Measurements from ENCODE around the gene KLHL25.
A peak's percentile ranks its signal among the peaks of the same experiment; 100 is the strongest.

KLHL25 gene

GRCh38 chr15:85792102-85792731 lies 2.5 kb downstream of the KLHL25 start:
- Histone ChIP-seq H3K36me3 (ENCODE audit: control insufficient read depth, insufficient read depth, low read length) (no peaks in the 10 kb centered on the region), H3K27me3 (replicated peaks; ENCODE audit: control insufficient read depth, insufficient read depth, low read length, poor library complexity, severe bottlenecking) (no peaks in the 10 kb centered on the region), H3K4me1 (ENCODE audit: control insufficient read depth, insufficient read depth, low read length, poor library complexity, severe bottlenecking) (peaks cover 23% of the 10 kb centered on the region), H3K4me3 (ENCODE audit: insufficient read depth, low read depth, low read length, poor library complexity, severe bottlenecking) (no peak overlapping the region), H3K9me3 (ENCODE audit: control insufficient read depth, low read length) (no peaks in the 10 kb centered on the region), H3K27ac (ENCODE audit: insufficient read depth, low read length, poor library complexity, severe bottlenecking) (no peak overlapping the region)
- no peak for DNase-seq

GRCh38 chr15:85789496-85789875 lies 5.2 kb downstream of the KLHL25 start:
- H3K4me1 ChIP-seq (ENCODE audit: control insufficient read depth, insufficient read depth, low read length, poor library complexity, severe bottlenecking), result peaks cover 34% of the 10 kb centered on the region
- no peak for DNase-seq
- H3K27me3 ChIP-seq (replicated peaks; ENCODE audit: control insufficient read depth, insufficient read depth, low read length, poor library complexity, severe bottlenecking), result no peaks in the 10 kb centered on the region
- no peak overlapping the region for H3K27ac ChIP-seq (ENCODE audit: insufficient read depth, low read length, poor library complexity, severe bottlenecking)
- no peak overlapping the region for H3K4me3 ChIP-seq (ENCODE audit: insufficient read depth, low read depth, low read length, poor library complexity, severe bottlenecking)
- no peaks in the 10 kb centered on the region for H3K9me3 ChIP-seq (ENCODE audit: control insufficient read depth, low read length)
- no peaks in the 10 kb centered on the region for H3K36me3 ChIP-seq (ENCODE audit: control insufficient read depth, insufficient read depth, low read length)

- Histone ChIP-seq H3K9me3 (ENCODE audit: control insufficient read depth, low read length) (no peaks in the 10 kb centered on the region), H3K36me3 (ENCODE audit: control insufficient read depth, insufficient read depth, low read length) (no peaks in the 10 kb centered on the region), H3K4me1 (ENCODE audit: control insufficient read depth, insufficient read depth, low read length, poor library complexity, severe bottlenecking) (peaks cover 35% of the 10 kb centered on the region), H3K27me3 (replicated peaks; ENCODE audit: control insufficient read depth, insufficient read depth, low read length, poor library complexity, severe bottlenecking) (no peaks in the 10 kb centered on the region), H3K4me3 (ENCODE audit: insufficient read depth, low read depth, low read length, poor library complexity, severe bottlenecking) (no peak overlapping the region), H3K27ac (ENCODE audit: insufficient read depth, low read length, poor library complexity, severe bottlenecking) (no peak overlapping the region)
- DNase-seq, result no peak
Observed at GRCh38 chr15:85788771-85789495, 5.8 kb downstream of the KLHL25 start.

- H3K4me3 ChIP-seq (ENCODE audit: insufficient read depth, low read depth, low read length, poor library complexity, severe bottlenecking), result no peak overlapping the region
Observed at GRCh38 chr15:85786781-85787114, 8.0 kb downstream of the KLHL25 start.

DNA sequence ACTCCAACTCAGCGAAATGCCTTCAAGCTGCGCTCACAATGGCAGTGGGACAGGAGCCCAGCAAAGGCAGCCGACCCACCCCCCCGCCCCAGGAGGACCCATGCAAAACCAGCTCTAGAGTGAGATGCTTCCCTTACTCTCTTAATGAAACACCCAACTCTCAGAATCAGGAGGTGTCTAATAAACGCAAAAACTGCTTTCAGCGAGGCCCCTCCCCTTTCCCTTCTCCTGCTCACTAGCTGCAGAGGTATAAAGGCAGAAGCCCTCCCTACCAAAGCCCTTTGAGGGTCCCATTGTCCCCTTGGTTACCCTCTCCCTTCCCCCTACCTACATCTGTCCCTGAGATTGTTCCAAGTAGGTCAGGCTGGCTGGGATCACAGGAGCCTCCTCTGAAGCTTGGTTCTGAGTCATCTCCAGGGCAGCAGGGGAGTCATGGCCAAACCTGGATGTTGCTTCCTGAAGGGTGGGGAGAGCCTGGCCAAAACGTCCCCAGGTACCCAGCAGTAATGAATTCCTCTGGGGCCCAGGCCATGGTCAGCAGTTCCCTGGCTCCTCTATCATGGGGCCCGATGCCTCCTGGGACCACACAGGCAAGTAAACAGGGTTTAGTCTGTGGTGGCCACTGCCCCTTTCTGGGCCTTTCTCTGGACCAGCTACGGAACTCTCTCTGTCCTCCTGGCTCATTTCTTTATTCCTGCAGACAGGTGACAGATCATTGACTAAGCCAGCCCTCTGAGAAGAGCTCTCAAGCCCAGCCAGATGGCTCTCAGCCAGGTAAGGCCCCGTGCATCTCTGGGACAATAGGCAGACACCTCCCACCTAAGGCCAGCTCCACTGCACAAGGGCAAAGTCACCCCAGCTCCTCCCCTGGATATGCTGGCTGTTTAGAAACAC lies 8.6 kb downstream of the KLHL25 start:
- DNase-seq, result no peak
- H3K27ac ChIP-seq (ENCODE audit: insufficient read depth, low read length, poor library complexity, severe bottlenecking), result peak overlapping the region; percentile 58
- no peaks in the 10 kb centered on the region for H3K27me3 ChIP-seq (replicated peaks; ENCODE audit: control insufficient read depth, insufficient read depth, low read length, poor library complexity, severe bottlenecking)
- H3K4me3 ChIP-seq (ENCODE audit: insufficient read depth, low read depth, low read length, poor library complexity, severe bottlenecking), result peak overlapping the region; percentile 35
- no peaks in the 10 kb centered on the region for H3K36me3 ChIP-seq (ENCODE audit: control insufficient read depth, insufficient read depth, low read length)
- peaks cover 21% of the 10 kb centered on the region for H3K4me1 ChIP-seq (ENCODE audit: control insufficient read depth, insufficient read depth, low read length, poor library complexity, severe bottlenecking)
- no peaks in the 10 kb centered on the region for H3K9me3 ChIP-seq (ENCODE audit: control insufficient read depth, low read length)

More at GRCh38 chr15:85786781-85787114, 8.0 kb downstream of the KLHL25 start:
- Histone ChIP-seq H3K9me3 (ENCODE audit: control insufficient read depth, low read length) (no peaks in the 10 kb centered on the region), H3K4me1 (ENCODE audit: control insufficient read depth, insufficient read depth, low read length, poor library complexity, severe bottlenecking) (peaks cover 21% of the 10 kb centered on the region), H3K36me3 (ENCODE audit: control insufficient read depth, insufficient read depth, low read length) (no peaks in the 10 kb centered on the region), H3K27ac (ENCODE audit: insufficient read depth, low read length, poor library complexity, severe bottlenecking) (no peak overlapping the region), H3K27me3 (replicated peaks; ENCODE audit: control insufficient read depth, insufficient read depth, low read length, poor library complexity, severe bottlenecking) (no peaks in the 10 kb centered on the region)
- no peak for DNase-seq

GRCh38 chr15:85782064-85782463 lies 12.7 kb downstream of the KLHL25 start:
- DNase-seq, result no peak
- H3K27ac ChIP-seq (ENCODE audit: insufficient read depth, low read length, poor library complexity, severe bottlenecking), result no peak overlapping the region
- peaks cover 21% of the 10 kb centered on the region for H3K4me1 ChIP-seq (ENCODE audit: control insufficient read depth, insufficient read depth, low read length, poor library complexity, severe bottlenecking)
- H3K4me3 ChIP-seq (ENCODE audit: insufficient read depth, low read depth, low read length, poor library complexity, severe bottlenecking), result no peak overlapping the region
- no peaks in the 10 kb centered on the region for H3K27me3 ChIP-seq (replicated peaks; ENCODE audit: control insufficient read depth, insufficient read depth, low read length, poor library complexity, severe bottlenecking)
- no peaks in the 10 kb centered on the region for H3K9me3 ChIP-seq (ENCODE audit: control insufficient read depth, low read length)
- no peaks in the 10 kb centered on the region for H3K36me3 ChIP-seq (ENCODE audit: control insufficient read depth, insufficient read depth, low read length)

- no peaks in the 10 kb centered on the region for H3K27me3 ChIP-seq (replicated peaks; ENCODE audit: control insufficient read depth, insufficient read depth, low read length, poor library complexity, severe bottlenecking)
- H3K27ac ChIP-seq (ENCODE audit: insufficient read depth, low read length, poor library complexity, severe bottlenecking), result no peak overlapping the region
- no peak overlapping the region for H3K4me3 ChIP-seq (ENCODE audit: insufficient read depth, low read depth, low read length, poor library complexity, severe bottlenecking)
- no peaks in the 10 kb centered on the region for H3K9me3 ChIP-seq (ENCODE audit: control insufficient read depth, low read length)
- H3K4me1 ChIP-seq (ENCODE audit: control insufficient read depth, insufficient read depth, low read length, poor library complexity, severe bottlenecking), result peaks cover 14% of the 10 kb centered on the region
- H3K36me3 ChIP-seq (ENCODE audit: control insufficient read depth, insufficient read depth, low read length), result no peaks in the 10 kb centered on the region
- no peak for DNase-seq
Observed at GRCh38 chr15:85781099-85781498, 13.6 kb downstream of the KLHL25 start.

DNA sequence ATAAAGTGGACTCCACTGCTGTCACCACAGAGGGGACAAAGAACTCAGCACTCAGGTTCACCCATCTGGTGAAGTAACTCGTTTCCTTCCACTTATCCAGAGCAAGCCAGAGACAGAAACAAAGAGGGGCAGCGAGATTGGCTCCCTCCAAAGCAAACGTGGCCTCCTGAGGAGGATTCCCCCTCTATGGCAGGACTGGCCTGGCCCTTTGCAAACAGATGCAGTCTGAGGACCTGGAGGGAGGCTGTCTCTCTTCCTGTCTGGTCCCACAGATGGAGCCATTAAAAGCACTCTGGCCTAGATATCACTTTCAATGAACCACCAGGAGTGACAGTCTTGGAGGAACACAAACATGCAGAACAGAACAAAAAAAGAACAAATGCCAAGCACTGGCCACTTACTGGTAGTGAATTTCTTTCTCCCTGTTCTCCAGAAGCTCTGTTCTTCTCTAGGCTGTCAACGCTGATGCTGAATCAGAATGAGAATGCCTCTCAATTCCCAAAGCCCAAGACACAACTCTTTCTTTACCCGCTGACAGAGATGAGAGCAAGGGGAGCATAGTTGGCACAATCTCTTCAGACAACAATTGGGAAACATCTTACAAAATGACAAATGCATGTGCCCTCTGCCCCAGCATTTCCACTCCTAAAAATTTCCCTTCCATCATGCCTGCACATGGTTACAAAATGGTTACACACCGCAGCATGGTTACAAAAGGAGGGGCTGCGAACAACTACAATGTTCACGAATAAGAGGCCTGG lies 14.3 kb downstream of the KLHL25 start:
- no peaks in the 10 kb centered on the region for H3K36me3 ChIP-seq (ENCODE audit: control insufficient read depth, insufficient read depth, low read length)
- no peak for DNase-seq
- no peaks in the 10 kb centered on the region for H3K27me3 ChIP-seq (replicated peaks; ENCODE audit: control insufficient read depth, insufficient read depth, low read length, poor library complexity, severe bottlenecking)
- no peaks in the 10 kb centered on the region for H3K9me3 ChIP-seq (ENCODE audit: control insufficient read depth, low read length)
- H3K27ac ChIP-seq (ENCODE audit: insufficient read depth, low read length, poor library complexity, severe bottlenecking), result no peak overlapping the region
- no peak overlapping the region for H3K4me3 ChIP-seq (ENCODE audit: insufficient read depth, low read depth, low read length, poor library complexity, severe bottlenecking)
- H3K4me1 ChIP-seq (ENCODE audit: control insufficient read depth, insufficient read depth, low read length, poor library complexity, severe bottlenecking), result peaks cover 10% of the 10 kb centered on the region

GRCh38 chr15:85779249-85779648 lies 15.5 kb downstream of the KLHL25 start:
- no peak overlapping the region for H3K4me3 ChIP-seq (ENCODE audit: insufficient read depth, low read depth, low read length, poor library complexity, severe bottlenecking)
- H3K4me1 ChIP-seq (ENCODE audit: control insufficient read depth, insufficient read depth, low read length, poor library complexity, severe bottlenecking), result no peaks in the 10 kb centered on the region
- no peak overlapping the region for H3K27ac ChIP-seq (ENCODE audit: insufficient read depth, low read length, poor library complexity, severe bottlenecking)
- H3K27me3 ChIP-seq (replicated peaks; ENCODE audit: control insufficient read depth, insufficient read depth, low read length, poor library complexity, severe bottlenecking), result no peaks in the 10 kb centered on the region
- no peak for DNase-seq
- no peaks in the 10 kb centered on the region for H3K36me3 ChIP-seq (ENCODE audit: control insufficient read depth, insufficient read depth, low read length)
- H3K9me3 ChIP-seq (ENCODE audit: control insufficient read depth, low read length), result no peaks in the 10 kb centered on the region
